ENCODE data around the gene STK39. TPM values are rescaled to one million over a fixed set of nuclear protein-coding genes. Genes with fewer than 3 reads are reported as not detected.

Gene STK39
- total RNA-seq, 1 experiment from 2014 or later: 22.1 TPM

DNA sequence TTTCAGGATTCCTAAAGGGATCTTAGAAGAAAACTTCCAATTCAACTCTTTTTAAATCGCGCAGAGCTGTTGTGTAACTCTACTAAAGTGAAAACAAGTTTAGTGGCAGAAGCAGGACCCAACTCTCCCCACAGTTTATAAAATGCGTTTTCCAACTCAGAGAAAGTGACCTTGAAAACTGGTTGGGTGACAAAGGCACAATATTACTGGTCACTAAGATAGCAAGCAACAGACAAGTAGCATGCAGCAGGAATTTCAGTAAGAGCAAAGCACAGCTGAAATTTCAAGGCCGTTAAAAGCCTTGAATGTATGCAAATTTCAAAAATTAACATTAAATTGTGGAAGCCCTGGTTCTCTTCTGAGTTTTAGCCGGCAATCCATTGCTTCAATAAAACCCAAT lies 66.9 kb downstream of the STK39 start:
- Histone ChIP-seq H3K23ac (ENCODE audit: insufficient read length, low read depth, low read length) (no peak overlapping the region), H3K18ac (ENCODE audit: insufficient read length, low read depth, low read length) (no peak overlapping the region), H2BK12ac (ENCODE audit: insufficient read length, low read depth, low read length) (no peak overlapping the region), H4K91ac (ENCODE audit: insufficient read length, low read depth, low read length) (no peak overlapping the region), H3K4me2 (ENCODE audit: insufficient read depth, insufficient read length, low read length) (peak overlapping the region; percentile 3), H3K56ac (ENCODE audit: insufficient read length, low read depth, low read length) (no peak overlapping the region), H3T11ph (ENCODE audit: low read length) (no peak overlapping the region), H3K23me2 (ENCODE audit: insufficient read length, low read depth, low read length, poor library complexity, severe bottlenecking) (no peaks in the 10 kb centered on the region), H4K20me1 (ENCODE audit: control insufficient read depth, insufficient read depth, insufficient read length) (no peaks in the 10 kb centered on the region), H3K79me2 (ENCODE audit: insufficient read depth, low read length) (no peaks in the 10 kb centered on the region), H3K9me3 (ENCODE audit: control insufficient read depth, low read depth, low read length) (no peaks in the 10 kb centered on the region), H2BK5ac (ENCODE audit: insufficient read length, low read length) (no peak overlapping the region), H2BK20ac (ENCODE audit: low read depth, low read length, poor library complexity, severe bottlenecking) (no peak overlapping the region), H2BK15ac (ENCODE audit: low read depth, low read length) (no peak overlapping the region), H3K4me1 (ENCODE audit: insufficient read depth, low read length) (peaks cover 16% of the 10 kb centered on the region; the same call in 1 of the 2 replicates), H3K4ac (ENCODE audit: low read depth, low read length) (no peak overlapping the region), H2AFZ (ENCODE audit: low read length) (no peak overlapping the region), H4K5ac (ENCODE audit: insufficient read length, low read depth, low read length) (no peak overlapping the region), H4K8ac (replicated peaks; ENCODE audit: insufficient read length, low read depth, low read length) (no peak overlapping the region), H3K79me1 (ENCODE audit: insufficient read depth, low read depth, low read length, poor library complexity, severe bottlenecking) (no peaks in the 10 kb centered on the region), H3K14ac (ENCODE audit: insufficient read depth, low read length) (no peak overlapping the region), H3K9ac (ENCODE audit: extremely low read depth, insufficient read length, low read length) (no peak overlapping the region), H3K27me3 (ENCODE audit: insufficient read depth, low read length) (no peaks in the 10 kb centered on the region), H2AK5ac (ENCODE audit: insufficient read length, low read length) (no peak overlapping the region), H2BK120ac (ENCODE audit: low read depth, low read length, poor library complexity, severe bottlenecking) (no peak overlapping the region), H3K27ac (ENCODE audit: insufficient read length, low read depth, low read length) (no peak overlapping the region)
- no peaks in the 10 kb centered on the region for H3K9me3 Mint-ChIP-seq
- H3K27me3 Mint-ChIP-seq (ENCODE audit: low read depth): peaks cover 3% of the 10 kb centered on the region
- peaks cover 68 to 71% of the 10 kb centered on the region in 2 experiments for H3K4me1 Mint-ChIP-seq
- H3K36me3 Mint-ChIP-seq (ENCODE audit: insufficient read depth in 1 of 3, low read depth in 3 of 3): no peaks in the 10 kb centered on the region; a peak in 1 of 7 replicates
- H3K27ac Mint-ChIP-seq: peak overlapping the region; percentile 81 to 93 (median 85)
- no peak overlapping the region for H3K4me3 Mint-ChIP-seq
- WGBS (ENCODE audit: extremely low coverage, insufficient read length, low lambda C conversion rate): no CpG with 5 or more reads among the region's 5 CpGs
- TF ChIP-seq, protein P1, sequence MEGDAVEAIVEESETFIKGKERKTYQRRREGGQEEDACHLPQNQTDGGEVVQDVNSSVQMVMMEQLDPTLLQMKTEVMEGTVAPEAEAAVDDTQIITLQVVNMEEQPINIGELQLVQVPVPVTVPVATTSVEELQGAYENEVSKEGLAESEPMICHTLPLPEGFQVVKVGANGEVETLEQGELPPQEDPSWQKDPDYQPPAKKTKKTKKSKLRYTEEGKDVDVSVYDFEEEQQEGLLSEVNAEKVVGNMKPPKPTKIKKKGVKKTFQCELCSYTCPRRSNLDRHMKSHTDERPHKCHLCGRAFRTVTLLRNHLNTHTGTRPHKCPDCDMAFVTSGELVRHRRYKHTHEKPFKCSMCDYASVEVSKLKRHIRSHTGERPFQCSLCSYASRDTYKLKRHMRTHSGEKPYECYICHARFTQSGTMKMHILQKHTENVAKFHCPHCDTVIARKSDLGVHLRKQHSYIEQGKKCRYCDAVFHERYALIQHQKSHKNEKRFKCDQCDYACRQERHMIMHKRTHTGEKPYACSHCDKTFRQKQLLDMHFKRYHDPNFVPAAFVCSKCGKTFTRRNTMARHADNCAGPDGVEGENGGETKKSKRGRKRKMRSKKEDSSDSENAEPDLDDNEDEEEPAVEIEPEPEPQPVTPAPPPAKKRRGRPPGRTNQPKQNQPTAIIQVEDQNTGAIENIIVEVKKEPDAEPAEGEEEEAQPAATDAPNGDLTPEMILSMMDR (conservative IDR thresholded peaks at IDR 0.05): no peak
- DNase-seq: no peak
